HepG2 (cell line): ENCODE data around the gene SLC6A8. TPM values are rescaled to one million over a fixed set of nuclear protein-coding genes. Genes with fewer than 3 reads are reported as not detected.
A peak's percentile ranks its signal among the peaks of the same experiment; 100 is the strongest.

ENCODE experiments used
- CENPT ChIP-seq: sonication (generic); formaldehyde crosslinking; IDR thresholded peaks from 2 replicates; pipeline ENCODE4 v1.8.0; 2022; ENCODE audit warnings: low read depth, mild to moderate bottlenecking, moderate library complexity, missing genetic modification reagents
- FIP1L1 ChIP-seq: fragments of 200-400 bp; formaldehyde crosslinking; IDR thresholded peaks from 2 replicates; pipeline ENCODE4 v1.6.1; 2018; ENCODE audit warnings: low read depth, mild to moderate bottlenecking, low read length, moderate library complexity, borderline replicate concordance; ENCODE audit not compliant: insufficient read depth
- HBP1 ChIP-seq: IDR thresholded peaks from 2 replicates; pipeline ENCODE4 v1.6.1; 2016; ENCODE audit warnings: low read depth, control low read depth
- ISL2 ChIP-seq: sonication (generic); formaldehyde crosslinking; IDR thresholded peaks from 2 replicates; pipeline ENCODE4 v1.5.0; 2020; ENCODE audit warnings: missing genetic modification reagents
- MAZ ChIP-seq, 2 experiments: sonication (generic) in 1 of 2; formaldehyde crosslinking in 1 of 2; IDR thresholded peaks; 2 replicates each; pipeline versions ENCODE4 v1.5.0 to v1.6.1; 2012 to 2020; ENCODE audit warnings: low read depth in 2 of 2, mild to moderate bottlenecking in 2 of 2, borderline replicate concordance in 1 of 2, improper control_type of control experiment in 1 of 2, low read length in 1 of 2, missing genetic modification reagents in 1 of 2, moderate library complexity in 1 of 2
- MNT ChIP-seq: fragments of 450-650 bp; IDR thresholded peaks from 2 replicates; pipeline ENCODE4 v1.6.1; 2016
- MXD3 ChIP-seq: IDR thresholded peaks from 2 replicates; pipeline ENCODE4 v1.6.1; 2016; ENCODE audit warnings: mild to moderate bottlenecking, missing biosample characterization, missing genetic modification reagents
- NONO ChIP-seq, 2 experiments: fragments of 450-650 bp in 1 of 2; sonication (generic) in 1 of 2; formaldehyde crosslinking in 1 of 2; IDR thresholded peaks in 1 of 2; conservative IDR thresholded peaks in 1 of 2; 2 replicates each; pipeline versions ENCODE4 v1.6.1 to v1.8.0; 2017 to 2022; ENCODE audit warnings: mild to moderate bottlenecking in 1 of 2, missing genetic modification reagents in 1 of 2, moderate library complexity in 1 of 2
- PAXIP1 ChIP-seq: sonication (generic); formaldehyde crosslinking; conservative IDR thresholded peaks from 2 replicates; pipeline ENCODE4 v1.4.0; 2020; ENCODE audit warnings: mild to moderate bottlenecking, missing genetic modification reagents, moderate library complexity
- PHF8 ChIP-seq: sonication (generic); formaldehyde crosslinking; IDR thresholded peaks from 2 replicates; pipeline ENCODE4 v1.5.0; 2020; ENCODE audit warnings: missing genetic modification reagents
- TARDBP ChIP-seq: sonication (generic); formaldehyde crosslinking; IDR thresholded peaks from 2 replicates; pipeline ENCODE4 v1.8.0; 2022; ENCODE audit warnings: mild to moderate bottlenecking, missing genetic modification reagents
- TERF1 ChIP-seq: sonication (generic); formaldehyde crosslinking; IDR thresholded peaks from 2 replicates; pipeline ENCODE4 v1.8.0; 2022; ENCODE audit warnings: mild to moderate bottlenecking, missing genetic modification reagents, moderate library complexity
- ZBTB7B ChIP-seq: sonication (generic); formaldehyde crosslinking; IDR thresholded peaks from 2 replicates; pipeline ENCODE4 v1.4.0; 2020; ENCODE audit warnings: missing genetic modification reagents
- ZFP82 ChIP-seq: sonication (generic); formaldehyde crosslinking; IDR thresholded peaks from 2 replicates; pipeline ENCODE4 v1.5.1; 2020; ENCODE audit warnings: mild to moderate bottlenecking, missing genetic modification reagents, borderline replicate concordance
- ZNF263 ChIP-seq: sonication (generic); formaldehyde crosslinking; IDR thresholded peaks from 2 replicates; pipeline ENCODE4 v1.4.0; 2020; ENCODE audit warnings: missing genetic modification reagents
- polyA plus RNA-seq, 8 experiments: library from polyadenylated mRNA; depleted of rRNA in 3 of 8; stranded (reverse) in 7 of 8; unstranded in 1 of 8; fragments of >200 nt; fragmentation: Illumina TruSeq in 4 of 8; extraction: Trizol in 4 of 8; gene quantifications; 2 replicates each; pipeline versions ENCODE4 v1.2.1 to v1.2.3, GENCODE V29; 2011 to 2016; ENCODE audit warnings: low read depth in 4 of 8, missing spikeins in 1 of 8, mixed read lengths in 1 of 8; ENCODE audit not compliant: insufficient read depth in 1 of 8
- total RNA-seq, 5 experiments: library from RNA; depleted of rRNA; stranded (reverse); fragments of >200 nt; fragmentation: Illumina TruSeq; extraction: Trizol; gene quantifications; 2 replicates each; pipeline ENCODE4 v1.2.3, GENCODE V29; 2016; ENCODE audit warnings: low read depth in 1 of 5

The SLC6A8 gene
- total and polyA plus RNA-seq, 2 of the 13 experiments (the other 11 are each of a cell fraction or from before 2014, with no cell fraction given): 13.9 to 176 TPM

DNA sequence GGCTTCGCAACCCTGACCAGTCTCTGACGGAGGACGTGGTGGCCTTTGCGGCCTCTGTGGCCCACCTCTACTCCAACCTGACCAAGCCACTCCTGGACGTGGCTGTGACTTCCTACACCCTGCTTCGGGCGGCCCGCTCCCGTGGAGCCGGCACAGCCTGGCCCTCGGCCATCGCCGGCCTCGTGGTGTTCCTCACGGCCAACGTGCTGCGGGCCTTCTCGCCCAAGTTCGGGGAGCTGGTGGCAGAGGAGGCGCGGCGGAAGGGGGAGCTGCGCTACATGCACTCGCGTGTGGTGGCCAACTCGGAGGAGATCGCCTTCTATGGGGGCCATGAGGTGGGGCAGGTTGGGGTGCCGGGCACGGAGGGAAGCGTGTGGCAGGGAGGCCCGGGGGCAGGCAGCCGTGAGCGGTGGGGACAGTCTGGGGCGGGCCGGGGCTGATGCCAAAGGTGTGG lies 38.1 kb downstream of the SLC6A8 start (continued):
- TF ChIP-seq NONO (IDR thresholded peaks at IDR 0.05) (no peak), NONO (CRISPR knock-in tag; conservative IDR thresholded peaks at IDR 0.05) (no peak), HBP1 (CRISPR knock-in tag) (0 out of 2 replicates have a peak, but pooled peaks have one; percentile 10), FIP1L1 (no peak), MXD3 (CRISPR knock-in tag) (0 out of 2 replicates have a peak, but pooled peaks have one; percentile 9), ISL2 (CRISPR knock-in tag) (no peak), CENPT (CRISPR knock-in tag) (no peak; the same call in 1 of the 2 replicates), MAZ (IDR thresholded peaks at IDR 0.05; ENCODE audit: borderline replicate concordance, low read depth, low read length) (no peak), MAZ (CRISPR knock-in tag; IDR thresholded peaks at IDR 0.05; ENCODE audit: low read depth) (0 out of 2 replicates have a peak, but pooled peaks have one; percentile 12), PHF8 (CRISPR knock-in tag) (no peak), PAXIP1 (CRISPR knock-in tag) (no peak), TERF1 (no peak), TARDBP (CRISPR knock-in tag) (no peak), ZNF263 (CRISPR knock-in tag) (no peak), ZBTB7B (CRISPR knock-in tag) (no peak), ZFP82 (CRISPR knock-in tag) (0 out of 2 replicates have a peak, but pooled peaks have one; percentile 2), MNT (peak; percentile 50)
